ENCODE measurements around the gene HIPK3. TPM values are rescaled to one million over a fixed set of nuclear protein-coding genes. Genes with fewer than 3 reads are reported as not detected.

HIPK3 gene
- total RNA-seq, 1 donor from 2014 or later: 138 TPM

- peaks cover 94% of the 10 kb centered on the region for H3K36me3 ChIP-seq
- ATAC-seq: peak in 1 of 2 donors; percentile 47
- intact Hi-C loops (cut with DNase I): no loop called here
- H3K4me1 ChIP-seq: no peaks in the 10 kb centered on the region
- no peak overlapping the region for H3K4me3 ChIP-seq
- H3K9me3 ChIP-seq: no peaks in the 10 kb centered on the region
- no peaks in the 10 kb centered on the region for H3K27me3 ChIP-seq (ENCODE audit: low read depth)
- H3K27ac ChIP-seq: no peak overlapping the region
- TF ChIP-seq CTCF (IDR thresholded peaks at IDR 0.05): no peak
- no peak for DNase-seq
These were observed 87.4 kb downstream of the HIPK3 start for GRCh38 chr11:33344611-33345010.

- peaks cover 94% of the 10 kb centered on the region for H3K36me3 ChIP-seq
- H3K4me3 ChIP-seq: no peak overlapping the region
- no peaks in the 10 kb centered on the region for H3K4me1 ChIP-seq
- H3K9me3 ChIP-seq: no peaks in the 10 kb centered on the region
- no peak for TF ChIP-seq CTCF (IDR thresholded peaks at IDR 0.05)
- no peak overlapping the region for H3K27ac ChIP-seq
- DNase-seq (no peak), ATAC-seq (no peak)
- H3K27me3 ChIP-seq (ENCODE audit: low read depth): no peaks in the 10 kb centered on the region
- intact Hi-C loops (cut with DNase I): no loop called here
These were observed 90.4 kb downstream of the HIPK3 start for GRCh38 chr11:33347490-33348125.

- ATAC-seq (no peak), DNase-seq (no peak)
- Histone ChIP-seq H3K36me3 (peaks cover 96% of the 10 kb centered on the region), H3K4me1 (no peaks in the 10 kb centered on the region), H3K27me3 (ENCODE audit: low read depth) (no peaks in the 10 kb centered on the region), H3K9me3 (no peaks in the 10 kb centered on the region), H3K27ac (no peak overlapping the region), H3K4me3 (no peak overlapping the region)
- intact Hi-C loops (cut with DNase I): no loop called here
- no peak for TF ChIP-seq CTCF (IDR thresholded peaks at IDR 0.05)
These were observed 93.1 kb downstream of the HIPK3 start for GRCh38 chr11:33350287-33350686.

- TF ChIP-seq CTCF (IDR thresholded peaks at IDR 0.05): no peak
- Histone ChIP-seq H3K4me1 (peaks cover 4% of the 10 kb centered on the region), H3K27me3 (ENCODE audit: low read depth) (no peaks in the 10 kb centered on the region), H3K27ac (no peak overlapping the region), H3K4me3 (no peak overlapping the region), H3K36me3 (peaks cover 24% of the 10 kb centered on the region), H3K9me3 (no peaks in the 10 kb centered on the region)
- DNase-seq: no peak
- intact Hi-C loops (cut with DNase I): no loop called here
- ATAC-seq: no peak
These were observed 101.1 kb downstream of the HIPK3 start for GRCh38 chr11:33358150-33358831.

GRCh38 chr11:33360642-33361041, 103.5 kb downstream of the HIPK3 start:
- ATAC-seq: no peak

More at GRCh38 chr11:33360642-33361041, 103.5 kb downstream of the HIPK3 start:
- TF ChIP-seq CTCF (IDR thresholded peaks at IDR 0.05): no peak
- no peaks in the 10 kb centered on the region for H3K9me3 ChIP-seq
- no peak overlapping the region for H3K27ac ChIP-seq
- H3K4me3 ChIP-seq: no peak overlapping the region
- peaks cover 4% of the 10 kb centered on the region for H3K4me1 ChIP-seq
- H3K27me3 ChIP-seq (ENCODE audit: low read depth): no peaks in the 10 kb centered on the region
- peaks cover 4% of the 10 kb centered on the region for H3K36me3 ChIP-seq
- intact Hi-C loops (cut with DNase I): no loop called here
- no peak for DNase-seq
